Fibroblast of lung (primary cell): ENCODE results near the gene FAM78B. TPM values are rescaled to one million over a fixed set of nuclear protein-coding genes. Genes with fewer than 3 reads are reported as not detected.

ENCODE experiments used
- DNase-seq, 2 donors: peaks; one replicate each; pipeline versions ENCODE4 v3.0.0 to v3.0.0-alpha.2; 2010; ENCODE audit warnings: low read depth in 2 of 2
- H2AFZ ChIP-seq: 2 replicates; pipeline ENCODE4 v1.5.1; 2012; ENCODE audit warnings: low read length, control low read depth, inconsistent platforms
- H3K27ac ChIP-seq: 2 replicates; pipeline ENCODE4 v1.5.1; 2011; ENCODE audit warnings: low read length, control low read depth; ENCODE audit not compliant: insufficient read depth
- H3K27me3 ChIP-seq: 2 replicates; pipeline ENCODE4 v1.5.1; 2011; ENCODE audit warnings: mild to moderate bottlenecking, low read length; ENCODE audit not compliant: control insufficient read depth, insufficient read depth
- H3K36me3 ChIP-seq: 2 replicates; pipeline ENCODE4 v1.5.1; 2011; ENCODE audit warnings: low read length; ENCODE audit not compliant: control insufficient read depth, insufficient read depth
- H3K4me1 ChIP-seq: 2 replicates; pipeline ENCODE4 v1.5.1; 2011; ENCODE audit warnings: low read length; ENCODE audit not compliant: control insufficient read depth, insufficient read depth; ENCODE audit errors: extremely low read depth
- H3K4me2 ChIP-seq: 2 replicates; pipeline ENCODE4 v1.5.1; 2011; ENCODE audit warnings: low read length, control low read depth; ENCODE audit not compliant: insufficient read depth; ENCODE audit errors: extremely low read depth
- H3K4me3 ChIP-seq, 4 experiments: fragments of 200-600 bp in 1 of 4; sonication (generic) in 1 of 4; replicated peaks in 1 of 4; 2 replicates each; pipeline ENCODE4 v1.5.1; 2011 to 2016; ENCODE audit warnings: low read length in 4 of 4, low read depth in 3 of 4, mild to moderate bottlenecking in 3 of 4, control low read depth in 2 of 4, inconsistent platforms in 1 of 4, mixed read lengths in 1 of 4; ENCODE audit not compliant: insufficient read depth in 1 of 4; ENCODE audit errors: control extremely low read depth in 1 of 4
- H3K79me2 ChIP-seq: 2 replicates; pipeline ENCODE4 v1.5.1; 2012; ENCODE audit warnings: mild to moderate bottlenecking, low read length, inconsistent platforms; ENCODE audit not compliant: control insufficient read depth, insufficient read depth
- H3K9ac ChIP-seq: 2 replicates; pipeline ENCODE4 v1.5.1; 2011; ENCODE audit warnings: mild to moderate bottlenecking, low read length, control low read depth; ENCODE audit not compliant: insufficient read depth
- H3K9me3 ChIP-seq: 2 replicates; pipeline ENCODE4 v1.5.1; 2012; ENCODE audit warnings: low read depth, low read length; ENCODE audit not compliant: control insufficient read depth, insufficient read depth
- H4K20me1 ChIP-seq: 2 replicates; pipeline ENCODE4 v1.5.1; 2011; ENCODE audit warnings: low read length; ENCODE audit not compliant: control insufficient read depth, insufficient read depth; ENCODE audit errors: extremely low read depth
- EZH2 ChIP-seq: IDR thresholded peaks from 2 replicates; pipeline ENCODE4 v1.5.1; 2012; ENCODE audit warnings: low read length, control low read depth, mild to moderate bottlenecking; ENCODE audit errors: missing control alignments
- polyA plus RNA-seq, 2 donors: library from polyadenylated mRNA; depleted of rRNA in 1 of 2; stranded (reverse) in 1 of 2; unstranded in 1 of 2; fragments of >200 nt; gene quantifications; 2 replicates each; pipeline ENCODE4 v1.2.1, GENCODE V29; 2011 to 2012; ENCODE audit warnings: missing spikeins in 1 of 2
- total RNA-seq: library from RNA; depleted of rRNA; stranded (reverse); fragments of >200 nt; gene quantifications from 2 replicates; pipeline ENCODE4 v1.2.1, GENCODE V29; 2014
- TF ChIP-seq, protein P1 (sequence below), 2 donors: IDR thresholded peaks in 1 of 2; conservative IDR thresholded peaks in 1 of 2; 1 replicate in 1 of 2; 2 replicates in 1 of 2; pipeline ENCODE4 v1.5.1; 2011 to 2012; ENCODE audit warnings: low read length in 2 of 2, control low read depth in 1 of 2, inconsistent platforms in 1 of 2, low read depth in 1 of 2, mild to moderate bottlenecking in 1 of 2

FAM78B gene
- total and polyA plus RNA-seq, 2 donors (not counting 1 experiment from before 2014, with no cell fraction given) = 0.15 to 0.33 TPM

DNA sequence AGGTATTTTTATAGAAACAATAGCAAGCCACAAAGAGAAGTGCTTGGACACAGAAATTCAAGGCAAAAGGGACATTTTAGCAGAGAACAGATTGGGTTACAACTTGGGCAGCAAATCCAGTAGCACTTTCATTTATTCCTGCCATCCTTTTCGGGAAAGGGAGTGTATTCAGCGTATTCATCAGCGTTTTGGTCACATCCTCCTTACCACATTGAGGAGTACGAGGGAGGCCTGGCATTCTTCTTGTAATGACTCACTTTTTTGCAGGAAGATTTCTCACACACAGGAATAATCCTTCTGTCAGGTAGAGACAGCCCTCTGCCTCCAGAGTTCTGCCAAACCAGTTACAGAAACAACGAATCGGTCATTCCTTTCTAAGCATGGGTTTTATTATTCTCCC is 18.1 kb upstream of the FAM78B start:
- DNase-seq = peak in 1 of 2 donors; percentile 98
- TF ChIP-seq EZH2 = no peak
- TF ChIP-seq, protein P1, sequence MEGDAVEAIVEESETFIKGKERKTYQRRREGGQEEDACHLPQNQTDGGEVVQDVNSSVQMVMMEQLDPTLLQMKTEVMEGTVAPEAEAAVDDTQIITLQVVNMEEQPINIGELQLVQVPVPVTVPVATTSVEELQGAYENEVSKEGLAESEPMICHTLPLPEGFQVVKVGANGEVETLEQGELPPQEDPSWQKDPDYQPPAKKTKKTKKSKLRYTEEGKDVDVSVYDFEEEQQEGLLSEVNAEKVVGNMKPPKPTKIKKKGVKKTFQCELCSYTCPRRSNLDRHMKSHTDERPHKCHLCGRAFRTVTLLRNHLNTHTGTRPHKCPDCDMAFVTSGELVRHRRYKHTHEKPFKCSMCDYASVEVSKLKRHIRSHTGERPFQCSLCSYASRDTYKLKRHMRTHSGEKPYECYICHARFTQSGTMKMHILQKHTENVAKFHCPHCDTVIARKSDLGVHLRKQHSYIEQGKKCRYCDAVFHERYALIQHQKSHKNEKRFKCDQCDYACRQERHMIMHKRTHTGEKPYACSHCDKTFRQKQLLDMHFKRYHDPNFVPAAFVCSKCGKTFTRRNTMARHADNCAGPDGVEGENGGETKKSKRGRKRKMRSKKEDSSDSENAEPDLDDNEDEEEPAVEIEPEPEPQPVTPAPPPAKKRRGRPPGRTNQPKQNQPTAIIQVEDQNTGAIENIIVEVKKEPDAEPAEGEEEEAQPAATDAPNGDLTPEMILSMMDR (conservative IDR thresholded peaks at IDR 0.05 in 1 of 2, IDR thresholded peaks at IDR 0.05 in 1 of 2; ENCODE audit: low read depth in 1 of 2, low read length in 2 of 2) = no peak
- no peaks in the 10 kb centered on the region for H3K79me2 ChIP-seq
- H2AFZ ChIP-seq = no peak overlapping the region
- no peaks in the 10 kb centered on the region for H3K27me3 ChIP-seq
- no peaks in the 10 kb centered on the region for H3K36me3 ChIP-seq
- no peak overlapping the region for H3K4me2 ChIP-seq
- no peaks in the 10 kb centered on the region for H3K4me1 ChIP-seq
- H3K9ac ChIP-seq = no peak overlapping the region
- H4K20me1 ChIP-seq = no peaks in the 10 kb centered on the region
- H3K27ac ChIP-seq = no peak overlapping the region
- no peaks in the 10 kb centered on the region for H3K9me3 ChIP-seq
- no peak overlapping the region for H3K4me3 ChIP-seq

DNA sequence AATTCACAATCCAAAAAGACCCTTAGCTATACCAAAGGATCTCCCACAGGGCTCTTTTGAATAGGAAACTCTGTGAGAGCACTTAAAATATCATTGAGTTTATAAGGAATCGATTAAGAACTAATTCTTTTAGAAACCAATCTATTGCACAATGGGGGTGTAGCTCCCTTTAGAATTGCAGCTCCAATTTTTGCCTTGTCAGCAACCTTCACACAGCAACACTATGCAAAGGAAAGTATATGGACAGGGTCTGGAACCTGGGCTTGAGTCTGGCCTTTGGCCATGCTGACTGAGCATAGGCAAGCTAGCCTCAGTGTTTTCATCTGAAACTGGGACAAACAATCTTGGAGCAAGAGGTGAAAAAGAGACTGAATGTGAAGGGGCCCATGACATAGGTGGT is 17.2 kb upstream of the FAM78B start:
- no peaks in the 10 kb centered on the region for H3K4me1 ChIP-seq
- no peaks in the 10 kb centered on the region for H3K79me2 ChIP-seq
- TF ChIP-seq, protein P1 (conservative IDR thresholded peaks at IDR 0.05 in 1 of 2, IDR thresholded peaks at IDR 0.05 in 1 of 2; ENCODE audit: low read depth in 1 of 2, low read length in 2 of 2) = no peak
- no peak for TF ChIP-seq EZH2
- no peak overlapping the region for H3K4me3 ChIP-seq
- no peak overlapping the region for H3K4me2 ChIP-seq
- no peaks in the 10 kb centered on the region for H3K27me3 ChIP-seq
- H3K36me3 ChIP-seq = no peaks in the 10 kb centered on the region
- H4K20me1 ChIP-seq = no peaks in the 10 kb centered on the region
- no peak for DNase-seq
- H3K9ac ChIP-seq = no peak overlapping the region
- no peaks in the 10 kb centered on the region for H3K9me3 ChIP-seq
- no peak overlapping the region for H2AFZ ChIP-seq
- no peak overlapping the region for H3K27ac ChIP-seq

DNA sequence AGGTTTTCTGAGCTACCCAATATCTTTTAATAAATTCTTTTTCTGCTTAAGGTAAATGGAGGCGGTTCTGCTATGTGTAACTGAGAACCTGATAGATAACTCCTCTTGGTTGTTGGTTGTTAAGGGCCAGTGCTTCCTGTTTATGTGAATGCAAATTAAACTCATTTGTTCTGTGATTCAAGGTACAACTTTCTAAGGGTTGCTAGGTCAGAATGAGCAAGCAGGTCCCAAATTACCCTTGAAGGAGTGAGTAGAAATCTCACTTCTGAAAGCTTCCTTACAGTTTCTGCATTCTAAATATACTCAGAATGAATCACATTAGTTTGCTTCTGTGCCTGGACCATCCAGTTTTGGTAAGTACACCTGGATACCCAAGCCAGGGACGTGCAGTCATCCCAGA is 15.5 kb upstream of the FAM78B start:
- no peak overlapping the region for H3K4me2 ChIP-seq
- H3K9me3 ChIP-seq = no peaks in the 10 kb centered on the region
- DNase-seq = no peak
- no peak overlapping the region for H2AFZ ChIP-seq
- H3K79me2 ChIP-seq = no peaks in the 10 kb centered on the region
- H4K20me1 ChIP-seq = no peaks in the 10 kb centered on the region
- H3K27me3 ChIP-seq = no peaks in the 10 kb centered on the region
- no peak overlapping the region for H3K4me3 ChIP-seq
- no peaks in the 10 kb centered on the region for H3K4me1 ChIP-seq
- H3K36me3 ChIP-seq = no peaks in the 10 kb centered on the region
- no peak overlapping the region for H3K9ac ChIP-seq
- no peak overlapping the region for H3K27ac ChIP-seq
- no peak for TF ChIP-seq EZH2
- TF ChIP-seq, protein P1 (conservative IDR thresholded peaks at IDR 0.05 in 1 of 2, IDR thresholded peaks at IDR 0.05 in 1 of 2; ENCODE audit: low read depth in 1 of 2, low read length in 2 of 2) = no peak
